ENCODE measurements around the gene NSMCE4A.

- TF ChIP-seq CTCF (IDR thresholded peaks at IDR 0.05) = no peak
- TF ChIP-seq POLR2A (IDR thresholded peaks at IDR 0.05) = no peak
Measured at GRCh38 chr10:121988361-121989324, 13.6 kb upstream of the NSMCE4A start, which contains the start of gene TACC2.

Data from body of pancreas (tissue), 4 donors.